GM12878 (cell line): ENCODE results near the gene PDE6D. TPM values are rescaled to one million over a fixed set of nuclear protein-coding genes. Genes with fewer than 3 reads are reported as not detected.

Source experiments
- BACH1 ChIP-seq: fragments of 450-650 bp; IDR thresholded peaks from 2 replicates; pipeline ENCODE4 v1.6.1; 2017; ENCODE audit warnings: mild to moderate bottlenecking, borderline replicate concordance
- CTCF ChIP-seq, 3 experiments: IDR thresholded peaks in 2 of 3; conservative IDR thresholded peaks in 1 of 3; 2 replicates each; pipeline ENCODE4 v1.5.1; 2011; ENCODE audit warnings: low read depth in 3 of 3, low read length in 3 of 3, mild to moderate bottlenecking in 3 of 3, control low read depth in 2 of 3, moderate library complexity in 2 of 3, inconsistent platforms in 1 of 3, mixed read lengths in 1 of 3; ENCODE audit not compliant: control insufficient read depth in 2 of 3, insufficient read depth in 1 of 3; ENCODE audit errors: extremely low read depth in 1 of 3
- GATAD2B ChIP-seq: fragments of 450-650 bp; conservative IDR thresholded peaks from 2 replicates; pipeline ENCODE4 v1.6.1; 2017; ENCODE audit warnings: low read depth, mild to moderate bottlenecking, moderate library complexity
- IKZF1 ChIP-seq: fragments of 450-650 bp; conservative IDR thresholded peaks from 2 replicates; pipeline ENCODE4 v1.6.1; 2017; ENCODE audit warnings: antibody characterized with exemption, mild to moderate bottlenecking
- MEF2A ChIP-seq: IDR thresholded peaks from 2 replicates; pipeline ENCODE4 v1.6.1; 2011; ENCODE audit warnings: low read depth, mild to moderate bottlenecking, low read length, moderate library complexity; ENCODE audit not compliant: insufficient read depth
- MLLT1 ChIP-seq: fragments of 450-650 bp; IDR thresholded peaks from 2 replicates; pipeline ENCODE4 v1.6.1; 2016; ENCODE audit warnings: mild to moderate bottlenecking
- MTA2 ChIP-seq: fragments of 450-650 bp; IDR thresholded peaks from 2 replicates; pipeline ENCODE4 v1.6.1; 2016; ENCODE audit warnings: low read depth, mild to moderate bottlenecking, moderate library complexity
- POLR2AphosphoS5 ChIP-seq: IDR thresholded peaks from 2 replicates; pipeline ENCODE4 v1.6.1; 2011; ENCODE audit warnings: mild to moderate bottlenecking, low read length, inconsistent platforms
- RCOR1 ChIP-seq: conservative IDR thresholded peaks from 2 replicates; pipeline ENCODE4 v1.6.1; 2012; ENCODE audit warnings: low read depth, low read length, improper control_type of control experiment
- RFX5 ChIP-seq: IDR thresholded peaks from 2 replicates; pipeline ENCODE4 v1.6.1; 2011; ENCODE audit warnings: low read depth, low read length, improper control_type of control experiment
- SMAD1 ChIP-seq: fragments of 450-650 bp; IDR thresholded peaks from 2 replicates; pipeline ENCODE4 v1.6.1; 2018; ENCODE audit warnings: mild to moderate bottlenecking, low read depth; ENCODE audit not compliant: partially characterized antibody
- STAT1 ChIP-seq: fragments of 450-650 bp; conservative IDR thresholded peaks from 2 replicates; pipeline ENCODE4 v1.6.1; 2014; ENCODE audit warnings: antibody characterized with exemption, mild to moderate bottlenecking
- ZBED1 ChIP-seq: IDR thresholded peaks from 2 replicates; pipeline ENCODE4 v1.6.1; 2016; ENCODE audit warnings: borderline replicate concordance
- polyA plus RNA-seq, 11 experiments: library from polyadenylated mRNA; depleted of rRNA in 4 of 11; unstranded in 6 of 11; stranded (reverse) in 5 of 11; fragments of >200 nt; fragmentation: Nextera tagmentation in 4 of 11; fragmentation: Illumina TruSeq in 1 of 11; extraction: Ambion mirVana in 4 of 11; extraction: Trizol in 1 of 11; gene quantifications; 1 replicate in 1 of 11; 2 replicates in 10 of 11; pipeline versions ENCODE4 v1.2.1 to v1.2.3, GENCODE V29; 2011 to 2016; ENCODE audit warnings: inconsistent platforms in 2 of 11, missing spikeins in 2 of 11, low read depth in 1 of 11
- total RNA-seq, 4 experiments: library from RNA; depleted of rRNA in 3 of 4; stranded (reverse); fragments of >200 nt in 3 of 4; fragmentation: Illumina TruSeq in 1 of 4; extraction: Trizol in 1 of 4; gene quantifications; 2 replicates each; pipeline versions ENCODE4 v1.2.1 to v1.2.3, GENCODE V29; 2013 to 2021

Gene PDE6D
- total and polyA plus RNA-seq, 10 of the 15 experiments (the other 5 are each of a cell fraction or from before 2014, with no cell fraction given), result 8.2 to 69.4 (median 56.2) TPM

- TF ChIP-seq MLLT1, result 0 out of 2 replicates have a peak, but pooled peaks have one; percentile 4
- peak; percentile 26; the same call in 1 of the 2 replicates for TF ChIP-seq GATAD2B
- no peak for TF ChIP-seq RCOR1
- TF ChIP-seq MEF2A, result no peak
- TF ChIP-seq RFX5, result no peak
- peak; percentile 76 for TF ChIP-seq SMAD1
- TF ChIP-seq MTA2, result no peak
- 0 out of 2 replicates have a peak, but pooled peaks have one; percentile 10 for TF ChIP-seq STAT1
- peak; percentile 91 for TF ChIP-seq BACH1
- TF ChIP-seq POLR2AphosphoS5, result peak; percentile 82
- 0 out of 2 replicates have a peak, but pooled peaks have one; percentile 7 for TF ChIP-seq ZBED1
- peak; percentile 17 to 32 (median 18); a peak in 4 of 6 replicates for TF ChIP-seq CTCF (IDR thresholded peaks at IDR 0.05 in 2 of 3, conservative IDR thresholded peaks at IDR 0.05 in 1 of 3; ENCODE audit: control insufficient read depth in 2 of 3, extremely low read depth in 1 of 3, insufficient read depth in 1 of 3, low read depth in 3 of 3, low read length in 3 of 3)
- 0 out of 2 replicates have a peak, but pooled peaks have one; percentile 5 for TF ChIP-seq IKZF1
These were observed 72.1 kb downstream of the PDE6D start (continued) for GRCh38 chr2:231708773-231709635.
